Measurements from ENCODE around the gene PRXL2B.

The PRXL2B gene

GRCh38 chr1:2601721-2602303, 15.2 kb downstream of the PRXL2B start:
- no peak for DNase-seq

DNA sequence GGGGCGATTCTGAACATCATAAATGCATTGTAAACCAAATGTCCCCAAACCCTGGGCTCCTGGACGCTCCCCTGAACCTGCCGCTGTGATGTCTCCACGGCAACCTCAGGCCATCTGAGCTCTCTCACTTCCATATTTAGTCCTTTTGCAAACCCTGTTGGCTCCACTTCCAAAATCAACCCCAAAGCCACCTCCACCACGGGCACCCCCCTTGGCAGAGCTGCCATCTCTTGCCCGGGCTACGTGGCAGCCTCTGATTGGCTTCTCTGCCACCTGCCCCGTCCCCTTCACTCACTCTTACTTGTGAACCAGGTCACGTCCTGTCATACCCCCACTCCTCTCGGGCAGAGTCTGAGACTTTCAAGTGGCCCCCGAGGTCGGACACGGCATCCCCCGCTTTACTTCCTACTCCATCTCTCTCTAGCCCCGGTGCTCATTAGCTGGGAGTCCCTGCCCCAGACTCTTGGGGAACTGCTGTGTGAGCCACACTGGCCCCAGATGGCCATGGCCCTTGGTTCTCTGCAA, 15.8 kb downstream of the PRXL2B start:
- no peak for DNase-seq

DNA sequence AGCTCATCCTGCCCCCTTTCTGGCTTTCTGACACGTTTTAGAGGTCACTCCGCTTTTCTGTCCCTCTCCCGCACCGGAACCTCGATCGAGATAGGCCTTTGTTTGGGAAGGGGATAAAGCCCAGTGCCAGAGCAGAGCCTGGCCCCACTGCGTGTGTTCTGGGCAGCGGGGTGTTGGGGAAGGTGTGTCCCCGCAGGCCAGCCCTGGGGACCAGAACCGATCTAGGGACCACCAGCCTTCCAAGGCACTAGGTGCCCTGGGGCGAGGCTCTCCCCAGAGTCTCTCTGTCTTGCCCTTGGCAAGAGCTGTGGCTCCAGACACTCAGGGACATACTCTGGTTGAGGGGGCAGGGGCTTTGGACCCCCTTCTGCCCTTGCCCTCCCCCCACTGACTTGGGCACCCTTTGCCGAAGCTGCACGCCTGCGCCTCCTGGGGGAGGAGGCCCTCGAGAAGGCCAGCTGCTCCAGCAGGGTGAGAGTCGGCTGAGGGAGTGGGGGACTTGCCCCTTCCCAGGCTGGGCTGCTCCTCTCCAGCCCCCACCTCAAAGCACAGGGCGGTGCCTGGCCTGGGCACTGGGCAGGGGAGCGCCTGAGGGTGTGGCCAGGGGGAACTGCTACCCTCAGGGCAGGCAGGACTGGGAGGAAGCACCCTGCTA, 16.4 kb downstream of the PRXL2B start:
- DNase-seq = no peak

DNA sequence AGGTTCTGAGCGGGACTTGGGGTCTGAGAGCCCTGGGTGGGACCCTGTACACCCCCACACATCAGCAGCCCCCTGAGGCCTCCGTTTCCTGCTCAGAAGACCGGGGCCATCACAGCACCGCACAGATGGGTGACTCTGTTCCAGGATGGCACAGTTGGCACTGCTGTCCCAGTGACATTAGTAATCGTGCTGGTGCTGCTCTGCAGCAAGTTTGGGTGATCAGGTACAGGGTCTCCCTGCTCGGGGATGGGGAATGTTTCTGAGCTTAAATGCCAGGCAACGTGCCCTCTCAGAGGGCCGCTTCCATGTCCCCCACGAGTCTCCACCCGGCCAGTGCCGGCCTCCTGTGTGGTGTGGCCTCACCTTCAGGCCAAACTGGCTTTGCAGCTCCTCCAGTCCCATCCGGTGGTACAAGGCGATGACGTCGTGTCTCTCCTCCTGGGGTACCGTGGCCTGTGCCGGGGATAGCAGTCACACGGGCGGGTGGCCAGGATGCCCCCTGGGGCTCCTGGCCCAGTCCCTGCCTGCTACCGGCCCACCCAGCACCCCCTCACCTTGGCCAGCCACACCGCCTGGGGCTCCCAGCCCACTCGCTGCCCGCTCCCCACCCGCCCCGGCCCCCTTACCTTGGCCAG, 17.1 kb downstream of the PRXL2B start:
- no peak for DNase-seq

- DNase-seq = no peak
These were observed 17.7 kb downstream of the PRXL2B start for GRCh38 chr1:2604156-2604843.

- no peak for DNase-seq
These were observed 18.4 kb downstream of the PRXL2B start for GRCh38 chr1:2604844-2605508.

DNA sequence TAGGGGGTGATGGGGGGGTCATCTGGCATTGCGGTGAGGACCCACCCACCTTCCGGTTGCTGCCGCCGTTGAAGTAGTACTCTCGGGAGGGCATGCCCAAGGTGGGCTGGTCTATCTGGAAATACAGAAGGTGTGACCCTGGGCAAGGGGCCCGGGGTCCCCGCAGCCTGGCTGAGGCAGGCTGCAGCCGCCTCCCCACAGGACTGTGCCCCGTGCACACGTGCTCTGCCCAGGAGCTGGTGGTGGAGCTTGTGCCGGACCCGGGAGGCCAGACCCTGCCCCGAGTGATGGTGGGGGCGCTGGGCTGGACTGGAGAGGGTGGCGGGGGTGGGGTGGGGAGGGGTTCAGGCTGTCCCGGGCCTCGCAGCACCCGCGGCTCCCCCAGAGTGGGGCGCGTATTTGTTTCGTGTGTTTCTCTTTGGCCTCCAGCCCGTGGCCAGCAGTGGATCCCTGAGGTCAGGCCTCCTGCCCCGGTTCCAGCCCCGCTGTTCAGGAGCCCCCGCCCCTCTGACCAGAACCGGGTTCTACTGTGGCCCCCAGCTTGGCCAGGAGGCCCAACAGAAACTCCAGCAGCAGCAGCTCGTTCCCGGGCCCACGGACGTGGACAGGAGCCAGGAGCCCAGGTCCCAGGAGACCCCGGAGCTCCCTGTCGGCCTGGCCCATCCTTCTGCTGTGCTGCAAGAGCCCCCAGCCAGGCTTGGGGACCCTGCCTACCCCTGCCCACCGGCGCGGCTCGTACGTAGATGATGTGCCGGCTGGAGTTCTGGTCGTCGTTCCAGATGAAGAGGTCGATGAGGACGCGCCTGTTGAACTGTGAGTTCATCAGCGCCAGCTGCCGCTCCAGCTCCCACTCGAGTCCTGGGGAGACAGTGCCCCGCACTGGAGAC, 19.2 kb downstream of the PRXL2B start:
- DNase-seq = no peak

- no peak for DNase-seq
These were observed 19.9 kb downstream of the PRXL2B start for GRCh38 chr1:2606396-2606880.

DNA sequence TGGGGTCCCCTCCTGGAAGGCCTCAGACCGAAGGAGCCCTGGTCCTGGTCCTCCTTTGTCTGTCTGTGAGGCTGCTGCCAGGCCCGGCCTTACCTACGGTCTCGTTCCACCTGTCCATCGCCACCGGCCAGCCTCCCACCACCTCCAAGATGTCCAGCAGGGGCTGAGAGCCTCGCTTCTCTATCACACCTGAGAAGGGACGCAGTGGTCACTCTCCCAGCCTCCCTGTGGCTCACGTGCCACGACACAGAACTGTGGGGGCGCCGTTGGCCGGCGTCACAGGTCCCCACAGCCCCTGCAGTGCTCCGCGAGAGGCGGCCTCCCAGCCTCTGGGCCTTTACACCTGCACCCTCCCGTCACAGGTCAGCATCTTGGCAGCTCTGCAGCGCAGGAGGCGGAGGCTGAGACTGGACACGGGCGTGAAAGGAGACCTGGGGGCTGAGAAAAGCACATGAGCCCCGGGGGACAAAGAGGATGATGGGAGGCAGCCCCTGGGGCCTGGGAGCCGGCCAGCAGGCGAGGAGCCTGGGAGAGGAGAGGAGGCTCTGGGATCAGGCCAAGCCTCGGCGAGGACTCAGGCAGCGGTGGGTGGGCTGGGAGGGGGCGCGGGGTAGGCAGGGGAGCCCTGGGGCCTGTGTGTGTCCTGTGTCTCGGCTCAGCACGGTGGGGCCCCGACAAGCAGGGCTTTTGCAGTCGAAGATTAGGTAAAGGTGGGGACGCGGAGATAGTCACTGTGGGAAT, 20.5 kb downstream of the PRXL2B start:
- DNase-seq = no peak

GRCh38 chr1:2607641-2608091, 21.1 kb downstream of the PRXL2B start:
- DNase-seq = no peak

- no peak for DNase-seq
These were observed 22.9 kb downstream of the PRXL2B start for GRCh38 chr1:2609319-2610035.

DNA sequence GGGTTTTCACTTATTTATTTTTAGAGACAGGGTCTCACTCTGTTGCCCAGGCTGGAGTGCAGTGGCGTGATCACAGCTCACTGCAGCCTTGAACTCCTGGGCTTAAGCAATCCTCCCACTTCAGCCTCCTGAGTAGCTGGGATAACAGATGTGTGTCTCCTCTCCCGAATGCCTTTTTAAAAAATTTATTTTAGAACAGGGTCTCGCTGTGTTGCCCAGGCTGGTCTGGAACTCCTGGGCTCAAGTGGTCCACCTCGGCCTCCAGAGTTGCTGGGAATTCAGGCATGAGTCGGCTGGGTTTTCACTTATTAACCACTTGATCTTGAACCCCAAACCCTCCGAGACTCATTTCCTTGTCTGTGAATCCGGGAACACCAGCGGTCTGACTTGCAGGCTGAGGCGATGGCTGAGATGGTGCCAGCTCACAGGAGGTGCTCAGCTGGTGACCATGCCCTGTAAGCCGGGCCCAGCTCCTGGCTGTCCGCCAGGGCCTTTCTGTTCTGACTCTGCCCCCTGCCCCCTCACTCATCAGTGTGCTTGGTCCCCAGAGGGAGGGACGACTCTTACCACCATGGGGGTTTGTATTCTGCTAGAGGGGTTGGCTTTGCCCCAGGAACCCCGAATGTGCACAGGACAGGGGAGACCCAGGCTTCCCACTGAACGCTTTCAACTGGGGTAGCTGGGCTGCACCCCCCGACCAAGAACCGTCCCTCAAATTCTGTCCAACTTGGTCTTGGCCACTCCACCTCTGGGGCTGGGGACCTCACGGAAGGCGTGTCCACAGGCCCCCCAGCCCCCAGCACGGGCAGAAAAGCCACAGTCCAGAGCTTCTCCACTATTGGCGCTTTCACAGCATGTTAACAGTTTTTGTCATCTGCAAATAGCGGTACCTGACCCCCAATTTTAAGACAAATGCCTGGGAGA, 23.7 kb downstream of the PRXL2B start:
- DNase-seq = no peak

DNA sequence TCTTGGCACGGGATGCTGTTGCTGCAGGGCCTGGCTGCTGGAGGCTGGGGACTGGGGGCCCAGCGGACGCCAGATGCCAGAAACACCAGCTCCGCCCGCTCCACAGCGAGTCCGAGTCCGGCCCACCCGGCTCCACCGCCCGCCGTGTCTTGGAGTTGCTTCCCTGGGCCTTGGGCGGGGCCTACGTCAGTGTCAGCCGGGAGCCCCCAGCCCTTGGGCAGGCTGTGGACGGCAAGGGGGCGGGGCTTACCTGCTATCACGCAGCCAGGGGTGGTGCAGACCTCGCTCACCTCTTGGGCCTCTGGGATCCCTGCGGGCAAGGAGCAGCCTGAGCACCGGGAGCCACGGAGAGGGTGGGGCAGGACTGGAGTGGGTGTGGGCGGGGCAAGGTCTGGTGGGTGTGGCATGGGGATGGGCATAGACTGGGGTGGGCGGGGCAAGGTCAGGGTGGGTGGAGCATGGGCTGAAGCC, 24.5 kb downstream of the PRXL2B start:
- no peak for DNase-seq

DNA sequence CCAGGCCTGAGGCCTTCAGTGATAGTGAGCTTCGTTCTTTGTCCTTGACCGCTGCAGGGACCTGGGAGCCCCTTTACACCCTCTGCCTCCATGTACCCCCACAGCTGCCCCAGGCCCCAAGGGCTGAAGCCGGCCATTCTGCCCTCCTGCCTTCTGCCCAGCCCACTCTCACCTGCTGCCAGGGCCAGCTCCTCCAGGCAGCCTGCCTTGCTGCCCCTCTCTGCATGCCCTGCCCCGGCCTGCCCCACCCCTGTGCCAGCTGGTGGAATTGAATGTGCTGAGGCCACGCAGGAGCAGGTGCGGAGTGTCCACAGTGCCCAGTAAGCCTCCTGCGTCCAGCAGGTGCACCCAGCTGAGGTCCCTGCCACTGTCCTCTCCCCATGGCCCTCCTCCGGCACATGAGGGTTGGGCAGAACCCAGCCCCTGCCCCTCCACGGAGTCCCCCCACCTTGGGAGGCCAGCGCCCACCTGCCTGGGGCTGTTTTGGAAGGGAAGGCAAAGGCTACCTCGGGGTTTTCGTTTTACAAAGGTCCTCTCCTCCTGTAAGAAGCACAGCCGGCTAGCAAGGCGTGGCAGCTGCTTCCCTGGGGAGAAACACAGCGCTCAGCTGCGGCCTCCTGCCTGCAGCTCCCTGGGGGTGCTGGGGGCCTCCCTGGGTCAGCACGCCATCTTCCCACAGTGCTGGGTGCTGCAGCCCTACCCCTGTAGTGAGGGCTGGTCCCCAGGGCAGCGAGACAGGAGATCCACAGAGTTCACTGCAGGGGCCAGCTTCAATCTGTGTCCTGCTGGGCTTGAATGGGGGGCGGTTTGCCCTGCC, 25.3 kb downstream of the PRXL2B start:
- no peak for DNase-seq

DNA sequence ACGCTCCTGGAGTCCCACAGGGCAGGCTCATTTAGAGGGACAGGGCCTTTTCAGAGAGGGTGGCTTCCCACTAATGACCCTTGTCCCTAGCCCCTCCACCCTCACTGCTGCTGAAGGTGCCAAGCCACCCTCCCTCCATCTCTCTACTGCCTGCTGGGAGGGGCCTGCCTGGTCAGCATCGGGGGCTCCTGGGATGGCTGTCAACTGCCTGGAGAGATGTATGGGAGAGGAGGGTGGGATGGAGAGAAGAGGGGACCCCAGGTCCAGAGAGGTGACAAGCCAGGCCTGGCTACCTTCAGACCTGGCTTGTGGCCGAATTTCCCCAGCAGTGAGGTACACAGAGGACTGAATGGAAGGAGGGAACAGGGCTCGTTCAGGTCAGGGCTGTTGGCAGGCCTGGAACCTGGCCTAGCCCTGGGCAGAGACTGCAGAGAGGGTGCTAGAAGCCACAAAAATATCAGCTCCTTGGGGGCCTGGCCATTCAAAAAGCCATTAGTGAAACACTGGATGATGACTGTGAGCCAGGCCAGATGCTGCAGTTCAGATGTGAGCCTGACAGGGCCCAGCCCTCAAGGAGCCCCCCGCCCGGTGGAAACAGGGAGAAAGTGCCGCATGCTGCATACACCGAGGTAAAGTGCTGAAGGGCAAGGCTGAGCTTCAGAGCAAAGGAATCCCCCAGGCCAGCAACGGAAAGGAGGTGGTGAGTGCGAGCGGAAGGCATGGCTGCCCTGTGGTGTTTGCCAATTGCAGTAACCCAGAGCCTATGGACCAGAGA, 26.2 kb downstream of the PRXL2B start:
- no peak for DNase-seq

DNA sequence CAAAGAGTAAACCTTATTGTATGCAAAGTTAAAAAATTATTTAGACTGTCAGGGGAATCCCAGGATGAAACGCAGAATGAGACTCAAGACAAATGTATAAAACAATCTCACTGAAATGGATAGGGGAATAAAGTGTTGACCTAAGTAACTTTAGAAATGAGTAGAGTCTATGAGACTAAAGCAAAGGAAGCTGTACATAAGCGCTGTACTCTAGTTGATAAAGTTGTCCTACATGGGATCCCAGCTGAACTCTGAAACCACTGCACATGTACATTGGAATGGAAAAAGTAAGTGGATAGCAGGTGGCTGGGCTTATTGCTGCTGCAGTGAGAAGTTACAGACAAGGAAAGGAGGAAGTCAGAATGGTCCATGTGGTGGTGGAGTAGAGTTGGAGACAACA, 27.6 kb downstream of the PRXL2B start:
- DNase-seq = no peak

GRCh38 chr1:2617971-2618470, 31.4 kb downstream of the PRXL2B start:
- DNase-seq = no peak

Data from activated CD4-positive, alpha-beta T cell treated with anti-CD3 and anti-CD28 coated beads, Interleukin-2, amount 50 U/mL, for 16 hours (primary cell).